Prostate gland (tissue), 2 donors: ENCODE measurements around the gene ARPC5. TPM values are rescaled to one million over a fixed set of nuclear protein-coding genes. Genes with fewer than 3 reads are reported as not detected.
"Not testable (repeated sequence)": the region's sequence is repeated elsewhere in the genome, so short reads cannot be mapped to it uniquely, and the experiment has no call there.

Experiments
- DNase-seq: peaks from one replicate; pipeline ENCODE4 v3.0.0-alpha.2; 2019; ENCODE audit warnings: low spot score
- H3K27ac ChIP-seq, 2 donors: fragments of 200-600 bp; sonication (generic); 2 replicates each; pipeline ENCODE4 v1.5.1; 2017 to 2019
- H3K27me3 ChIP-seq: fragments of 200-600 bp; sonication (generic); replicated peaks from 2 replicates; pipeline ENCODE4 v1.5.1; 2019; ENCODE audit not compliant: insufficient read depth
- H3K36me3 ChIP-seq, 2 donors: fragments of 200-600 bp; sonication (generic); 1 replicate in 1 of 2; 2 replicates in 1 of 2; pipeline versions ENCODE4 v1.5.1 to v1.8.1; 2017 to 2019
- H3K4me1 ChIP-seq: fragments of 200-600 bp; sonication (generic); replicated peaks from 2 replicates; pipeline ENCODE4 v1.5.1; 2019
- H3K4me3 ChIP-seq, 2 donors: fragments of 200-600 bp; sonication (generic); 2 replicates each; pipeline ENCODE4 v1.5.1; 2017 to 2019
- H3K9me3 ChIP-seq: fragments of 200-600 bp; sonication (generic); 2 replicates; pipeline ENCODE4 v1.5.1; 2017
- CTCF ChIP-seq, 4 experiments: fragments of 200-600 bp in 2 of 4; fragments of 450-650 bp in 2 of 4; sonication (generic) in 2 of 4; IDR thresholded peaks; 1 replicate in 3 of 4; 2 replicates in 1 of 4; pipeline ENCODE4 v1.5.1; 2016 to 2019; ENCODE audit warnings: antibody characterized with exemption in 4 of 4, mild to moderate bottlenecking in 2 of 4, moderate library complexity in 2 of 4
- POLR2A ChIP-seq: fragments of 450-650 bp; IDR thresholded peaks from one replicate; pipeline ENCODE4 v1.6.1; 2016; ENCODE audit warnings: antibody characterized with exemption, mild to moderate bottlenecking
- POLR2AphosphoS5 ChIP-seq: sonication (generic); formaldehyde crosslinking; IDR thresholded peaks from one replicate; pipeline ENCODE4 v1.6.1; 2017; ENCODE audit warnings: antibody characterized with exemption
- WGBS: methylation state at CpG from one replicate; pipeline ENCODE4 v1.1.5; 2018; 5-methylcytosine and 5-hydroxymethylcytosine counted together
- intact Hi-C: fragments of 100-400 bp; cut with DNase I; formaldehyde crosslinking; loops from one replicate; pipeline ENCODE4 v1.14.2; 2022
- total RNA-seq, 2 donors: library from RNA; depleted of rRNA; stranded (reverse); fragments of >200 nt; gene quantifications; one replicate each; pipeline ENCODE4 v1.1.0, GENCODE V29; 2016

The ARPC5 gene
- total RNA-seq, 2 donors from 2014 or later = 62.9 to 92.8 TPM

DNA sequence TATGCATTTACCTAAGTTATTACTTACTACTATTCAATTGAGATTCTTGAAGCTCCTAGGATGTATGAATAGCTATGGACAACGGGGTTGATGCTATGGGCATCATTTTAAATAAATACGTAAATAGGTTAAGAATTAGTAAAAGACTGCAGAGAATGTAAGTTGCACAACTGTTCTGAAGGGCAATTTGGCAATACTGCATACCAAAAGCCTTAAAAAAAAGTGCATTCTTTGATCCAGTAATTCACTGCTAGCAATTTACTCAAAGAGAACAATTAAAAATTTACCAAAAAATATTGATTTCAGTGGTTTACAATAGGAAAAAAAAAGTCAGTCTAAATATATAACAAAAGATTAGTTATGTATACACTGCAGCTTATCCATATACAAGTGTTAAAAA, 3.5 kb downstream of the ARPC5 start:
- DNase-seq = no peak
- Histone ChIP-seq H3K27ac (no peak overlapping the region), H3K9me3 (no peaks in the 10 kb centered on the region), H3K36me3 (no peaks in the 10 kb centered on the region), H3K4me1 (no peaks in the 10 kb centered on the region), H3K4me3 (no peak overlapping the region), H3K27me3 (no peaks in the 10 kb centered on the region)
- 51% methylated on average over 2 of the region's 2 CpGs for WGBS
- TF ChIP-seq POLR2A (no peak), CTCF (IDR thresholded peaks at IDR 0.05) (no peak), POLR2AphosphoS5 (no peak)
- intact Hi-C loops = loop anchor here (10.0 kb wide), 1 partner anchor 403 kb away; the partner anchor contains the start of gene COLGALT2

GRCh38 chr1:183630748-183631147, 4.8 kb downstream of the ARPC5 start:
- Histone ChIP-seq H3K4me3 (no peak overlapping the region), H3K4me1 (peaks cover 1% of the 10 kb centered on the region), H3K27me3 (no peaks in the 10 kb centered on the region), H3K9me3 (no peaks in the 10 kb centered on the region), H3K27ac (no peak overlapping the region), H3K36me3 (no peaks in the 10 kb centered on the region)
- TF ChIP-seq POLR2AphosphoS5 = no peak
- no peak for TF ChIP-seq POLR2A
- TF ChIP-seq CTCF (IDR thresholded peaks at IDR 0.05) = no peak
- no peak for DNase-seq
- intact Hi-C loops = loop anchor here (10.0 kb wide), 1 partner anchor 404 kb away; the partner anchor contains the start of gene COLGALT2
- WGBS = 26% methylated on average over 2 of the region's 2 CpGs

DNA sequence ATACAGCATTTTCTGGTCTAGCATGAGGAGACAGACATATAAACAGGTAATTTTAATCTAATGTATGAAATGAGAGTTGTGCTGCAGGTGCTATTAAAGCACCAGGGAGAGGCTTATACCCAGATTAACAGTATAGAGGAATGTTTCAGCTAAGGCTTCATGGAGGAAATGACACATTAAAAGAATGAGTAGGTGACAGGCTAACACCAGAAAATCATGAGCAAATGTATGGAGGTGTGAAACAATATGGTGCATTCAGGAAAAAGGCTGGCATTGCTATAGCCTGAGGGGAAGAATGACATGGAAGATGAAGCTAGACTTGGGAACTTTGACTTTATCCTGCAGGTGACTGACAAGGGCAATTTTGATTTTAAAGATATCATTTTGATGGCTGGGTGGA, 7.0 kb downstream of the ARPC5 start:
- Histone ChIP-seq H3K36me3 (no peaks in the 10 kb centered on the region), H3K4me3 (no peak overlapping the region), H3K9me3 (no peaks in the 10 kb centered on the region), H3K27me3 (no peaks in the 10 kb centered on the region), H3K4me1 (peaks cover 5% of the 10 kb centered on the region), H3K27ac (no peak overlapping the region)
- DNase-seq = no peak
- no peak for TF ChIP-seq POLR2A
- no peak for TF ChIP-seq POLR2AphosphoS5
- TF ChIP-seq CTCF (IDR thresholded peaks at IDR 0.05) = no peak
- intact Hi-C loops = loop anchor here (10.0 kb wide), 1 partner anchor 664 kb away; no protein-coding TSS in a partner anchor

DNA sequence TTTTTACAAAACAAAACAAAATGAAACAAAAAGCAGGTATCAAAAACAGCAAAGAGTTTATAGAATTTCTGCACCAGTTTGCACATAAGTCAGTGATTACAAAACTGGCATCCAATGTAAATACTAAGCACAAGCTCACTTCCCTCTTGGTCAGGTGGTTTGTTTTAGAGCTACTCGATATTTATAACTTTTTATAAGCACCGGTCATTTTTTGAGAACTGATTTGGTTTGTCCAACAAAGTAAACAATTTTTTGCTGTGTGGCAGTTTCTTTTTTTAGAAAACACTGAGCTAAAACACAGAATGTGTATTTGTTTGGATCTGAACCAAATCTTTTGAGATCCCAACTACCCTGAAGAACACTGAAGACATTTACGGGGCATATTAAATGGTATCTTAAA, 9.3 kb downstream of the ARPC5 start:
- 7% methylated on average over 3 of the region's 3 CpGs for WGBS
- H3K27ac ChIP-seq = peak overlapping the region in 1 of 2 donors; percentile 44
- intact Hi-C loops = loop anchor here (10.0 kb wide), 1 partner anchor 661 kb away; no protein-coding TSS in a partner anchor

GRCh38 chr1:183622884-183623785, 12.4 kb downstream of the ARPC5 start:
- Histone ChIP-seq H3K27me3 (no peaks in the 10 kb centered on the region), H3K4me1 (peaks cover 5% of the 10 kb centered on the region), H3K36me3 (no peaks in the 10 kb centered on the region), H3K4me3 (no peak overlapping the region), H3K27ac (no peak overlapping the region), H3K9me3 (no peaks in the 10 kb centered on the region)
- intact Hi-C loops = loop anchor here (5.0 to 10.0 kb wide), 2 partner anchors 151 to 658 kb away; partner anchors contain the start of gene SMG7
- TF ChIP-seq CTCF (IDR thresholded peaks at IDR 0.05) (peak; percentile 13 to 58 (median 38)), POLR2A (no peak)
- peak; percentile 39 for DNase-seq
- 61% methylated on average over 10 of the region's 10 CpGs for WGBS

More for the DNA sequence above, 9.3 kb downstream of the ARPC5 start:
- H3K9me3 ChIP-seq, H3K36me3 ChIP-seq, H3K4me3 ChIP-seq, H3K27me3 ChIP-seq, DNase-seq, H3K4me1 ChIP-seq: not testable (repeated sequence)
- TF ChIP-seq POLR2AphosphoS5 = peak; percentile 67
